ENCODE data around the gene PCDH15. TPM values are rescaled to one million over a fixed set of nuclear protein-coding genes. Genes with fewer than 3 reads are reported as not detected.
A peak's percentile ranks its signal among the peaks of the same experiment; 100 is the strongest.

PCDH15 gene
- total RNA-seq, 2 donors from 2014 or later, result 1.1 TPM; not detected in 1

GRCh38 chr10:53852450-53853175, 948.4 kb downstream of the PCDH15 start:
- 63% methylated on average over 4 of the region's 4 CpGs for WGBS
- H3K27me3 ChIP-seq (replicated peaks; ENCODE audit: insufficient read depth), result no peaks in the 10 kb centered on the region
- no peak overlapping the region for H3K27ac ChIP-seq
- H3K4me1 ChIP-seq (replicated peaks), result no peaks in the 10 kb centered on the region
- no peaks in the 10 kb centered on the region for H3K36me3 ChIP-seq
- no peaks in the 10 kb centered on the region for H3K9me3 ChIP-seq
- no peak overlapping the region for H3K4me3 ChIP-seq
- intact Hi-C loops (cut with DNase I), result no loop called here
- DNase-seq (ENCODE audit: low spot score), result no peak
- TF ChIP-seq POLR2AphosphoS5 (IDR thresholded peaks at IDR 0.05), result no peak
- TF ChIP-seq POLR2A (IDR thresholded peaks at IDR 0.05), result no peak
- no peak for TF ChIP-seq CTCF (IDR thresholded peaks at IDR 0.05)

- 88% methylated on average over 2 of the region's 2 CpGs for WGBS
- intact Hi-C loops (cut with DNase I), result no loop called here
- DNase-seq (ENCODE audit: low spot score), result no peak
Observed at GRCh38 chr10:53846809-53847208, 954.2 kb downstream of the PCDH15 start.

GRCh38 chr10:53843736-53844362, 957.2 kb downstream of the PCDH15 start:
- H3K9me3 ChIP-seq, result no peaks in the 10 kb centered on the region
- WGBS, result 0% methylated on average over 1 of the region's 1 CpG
- no peak for DNase-seq (ENCODE audit: low spot score)
- intact Hi-C loops (cut with DNase I), result no loop called here
- H3K4me3 ChIP-seq, result no peak overlapping the region
- H3K36me3 ChIP-seq, result no peaks in the 10 kb centered on the region
- no peak for TF ChIP-seq CTCF (IDR thresholded peaks at IDR 0.05)
- peak; percentile 17 for TF ChIP-seq POLR2AphosphoS5 (IDR thresholded peaks at IDR 0.05)
- no peaks in the 10 kb centered on the region for H3K4me1 ChIP-seq (replicated peaks)
- no peaks in the 10 kb centered on the region for H3K27me3 ChIP-seq (replicated peaks; ENCODE audit: insufficient read depth)
- H3K27ac ChIP-seq, result no peak overlapping the region

More at GRCh38 chr10:53846809-53847208, 954.2 kb downstream of the PCDH15 start:
- no peak overlapping the region for H3K27ac ChIP-seq
- no peak overlapping the region for H3K4me3 ChIP-seq
- H3K36me3 ChIP-seq, result no peaks in the 10 kb centered on the region
- no peaks in the 10 kb centered on the region for H3K9me3 ChIP-seq
- TF ChIP-seq POLR2A (IDR thresholded peaks at IDR 0.05), result no peak
- no peak for TF ChIP-seq POLR2AphosphoS5 (IDR thresholded peaks at IDR 0.05)
- TF ChIP-seq CTCF (IDR thresholded peaks at IDR 0.05), result no peak
- H3K27me3 ChIP-seq (replicated peaks; ENCODE audit: insufficient read depth), result no peaks in the 10 kb centered on the region
- no peaks in the 10 kb centered on the region for H3K4me1 ChIP-seq (replicated peaks)

- H3K4me1 ChIP-seq (replicated peaks), result no peaks in the 10 kb centered on the region
- no peak overlapping the region for H3K27ac ChIP-seq
- TF ChIP-seq POLR2AphosphoS5 (IDR thresholded peaks at IDR 0.05) (no peak), CTCF (IDR thresholded peaks at IDR 0.05) (no peak), POLR2A (IDR thresholded peaks at IDR 0.05) (no peak)
- WGBS, result 30% methylated on average over 9 of the region's 9 CpGs
- intact Hi-C loops (cut with DNase I), result no loop called here
- no peak overlapping the region for H3K4me3 ChIP-seq
- DNase-seq (ENCODE audit: low spot score), result no peak
- no peaks in the 10 kb centered on the region for H3K36me3 ChIP-seq
- no peaks in the 10 kb centered on the region for H3K27me3 ChIP-seq (replicated peaks; ENCODE audit: insufficient read depth)
- H3K9me3 ChIP-seq, result no peaks in the 10 kb centered on the region
Observed at GRCh38 chr10:53841483-53842145, 959.4 kb downstream of the PCDH15 start.

Data from prostate gland (tissue), 2 donors.